Measurements from ENCODE around the gene TMC3. TPM values are rescaled to one million over a fixed set of nuclear protein-coding genes. Genes with fewer than 3 reads are reported as not detected.

Gene TMC3
- total RNA-seq, 1 experiment from 2014 or later = 0.06 TPM

DNA sequence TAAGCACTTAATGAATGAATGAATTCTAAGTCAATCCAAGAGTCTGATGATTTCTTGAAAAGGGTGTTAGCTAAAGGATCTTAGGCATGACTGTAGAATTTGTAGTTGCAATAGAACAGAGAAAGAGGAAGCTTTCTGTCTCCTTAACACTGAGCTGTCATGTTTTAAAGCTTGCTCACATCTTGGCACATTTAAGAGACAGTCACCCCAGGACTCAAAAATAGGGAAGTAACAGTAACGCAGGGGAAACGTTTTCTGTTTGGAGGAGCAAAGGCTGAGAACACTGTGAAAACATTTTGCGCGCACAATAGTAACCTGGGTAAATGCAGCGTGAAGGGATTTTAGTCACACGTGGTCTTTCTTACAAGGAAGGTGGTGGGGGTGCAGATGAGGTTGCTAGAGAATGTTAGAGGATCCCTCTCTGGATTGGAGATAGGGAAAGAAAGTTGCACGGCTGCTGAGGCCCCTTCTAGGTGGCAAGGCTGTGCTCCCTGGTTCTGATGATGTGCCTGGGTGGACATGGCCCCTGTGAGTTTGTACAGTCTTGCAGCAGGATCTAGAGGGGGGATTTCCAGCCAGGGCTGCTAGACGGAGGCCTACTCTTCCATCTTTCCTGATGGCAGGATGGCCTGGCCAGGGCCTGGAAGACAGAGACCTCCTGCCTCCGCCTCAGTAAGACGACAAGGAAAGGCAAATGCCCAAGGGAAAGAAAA is 62.1 kb downstream of the TMC3 start:
- DNase-seq = no peak

DNA sequence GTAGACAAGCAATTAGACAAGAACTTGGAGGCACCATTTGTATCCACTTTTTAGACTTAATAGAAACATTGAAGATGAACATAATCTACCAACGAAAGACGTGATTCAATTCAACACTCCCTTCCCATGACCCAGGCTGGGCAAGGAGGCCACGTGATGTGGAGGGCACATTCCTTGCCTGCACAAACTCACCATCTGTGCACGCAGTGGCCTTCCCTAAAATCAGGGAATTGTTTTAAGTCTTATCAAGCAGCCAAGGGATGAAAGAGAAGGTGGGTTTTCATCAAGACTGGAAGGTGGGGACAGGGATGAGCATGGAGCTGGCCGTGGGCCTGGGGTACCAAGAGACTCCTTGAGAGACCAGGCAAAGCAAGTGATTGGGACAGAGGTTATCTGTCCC is 63.5 kb downstream of the TMC3 start:
- Histone ChIP-seq H3K27ac (no peak overlapping the region), H3K9me3 (replicated peaks) (no peaks in the 10 kb centered on the region), H3K36me3 (no peaks in the 10 kb centered on the region; the same call in 1 of the 2 replicates), H3K27me3 (no peaks in the 10 kb centered on the region), H3K4me1 (no peaks in the 10 kb centered on the region), H3K4me3 (no peak overlapping the region)
- DNase-seq = no peak

More for the DNA sequence above, 62.1 kb downstream of the TMC3 start:
- Histone ChIP-seq H3K9me3 (replicated peaks) (no peaks in the 10 kb centered on the region), H3K4me3 (no peak overlapping the region), H3K36me3 (no peaks in the 10 kb centered on the region; the same call in 1 of the 2 replicates), H3K4me1 (no peaks in the 10 kb centered on the region), H3K27me3 (no peaks in the 10 kb centered on the region), H3K27ac (no peak overlapping the region)

GRCh38 chr15:81309647-81310450 is 64.2 kb downstream of the TMC3 start:
- no peak overlapping the region for H3K4me3 ChIP-seq
- no peaks in the 10 kb centered on the region for H3K27me3 ChIP-seq
- H3K27ac ChIP-seq = no peak overlapping the region
- no peaks in the 10 kb centered on the region for H3K4me1 ChIP-seq
- H3K9me3 ChIP-seq (replicated peaks) = no peaks in the 10 kb centered on the region
- no peak for DNase-seq
- H3K36me3 ChIP-seq = no peaks in the 10 kb centered on the region; the same call in 1 of the 2 replicates

- Histone ChIP-seq H3K4me3 (no peak overlapping the region), H3K9me3 (replicated peaks) (no peaks in the 10 kb centered on the region), H3K4me1 (no peaks in the 10 kb centered on the region), H3K27me3 (no peaks in the 10 kb centered on the region), H3K36me3 (no peaks in the 10 kb centered on the region; the same call in 1 of the 2 replicates), H3K27ac (no peak overlapping the region)
- no peak for DNase-seq
Observed at GRCh38 chr15:81308260-81308659, 65.8 kb downstream of the TMC3 start.

- Histone ChIP-seq H3K27me3 (no peaks in the 10 kb centered on the region), H3K27ac (no peak overlapping the region), H3K4me1 (no peaks in the 10 kb centered on the region), H3K9me3 (replicated peaks) (no peaks in the 10 kb centered on the region), H3K4me3 (no peak overlapping the region), H3K36me3 (no peaks in the 10 kb centered on the region)
- no peak for DNase-seq
Observed at GRCh38 chr15:81304226-81304625, 69.8 kb downstream of the TMC3 start.

DNA sequence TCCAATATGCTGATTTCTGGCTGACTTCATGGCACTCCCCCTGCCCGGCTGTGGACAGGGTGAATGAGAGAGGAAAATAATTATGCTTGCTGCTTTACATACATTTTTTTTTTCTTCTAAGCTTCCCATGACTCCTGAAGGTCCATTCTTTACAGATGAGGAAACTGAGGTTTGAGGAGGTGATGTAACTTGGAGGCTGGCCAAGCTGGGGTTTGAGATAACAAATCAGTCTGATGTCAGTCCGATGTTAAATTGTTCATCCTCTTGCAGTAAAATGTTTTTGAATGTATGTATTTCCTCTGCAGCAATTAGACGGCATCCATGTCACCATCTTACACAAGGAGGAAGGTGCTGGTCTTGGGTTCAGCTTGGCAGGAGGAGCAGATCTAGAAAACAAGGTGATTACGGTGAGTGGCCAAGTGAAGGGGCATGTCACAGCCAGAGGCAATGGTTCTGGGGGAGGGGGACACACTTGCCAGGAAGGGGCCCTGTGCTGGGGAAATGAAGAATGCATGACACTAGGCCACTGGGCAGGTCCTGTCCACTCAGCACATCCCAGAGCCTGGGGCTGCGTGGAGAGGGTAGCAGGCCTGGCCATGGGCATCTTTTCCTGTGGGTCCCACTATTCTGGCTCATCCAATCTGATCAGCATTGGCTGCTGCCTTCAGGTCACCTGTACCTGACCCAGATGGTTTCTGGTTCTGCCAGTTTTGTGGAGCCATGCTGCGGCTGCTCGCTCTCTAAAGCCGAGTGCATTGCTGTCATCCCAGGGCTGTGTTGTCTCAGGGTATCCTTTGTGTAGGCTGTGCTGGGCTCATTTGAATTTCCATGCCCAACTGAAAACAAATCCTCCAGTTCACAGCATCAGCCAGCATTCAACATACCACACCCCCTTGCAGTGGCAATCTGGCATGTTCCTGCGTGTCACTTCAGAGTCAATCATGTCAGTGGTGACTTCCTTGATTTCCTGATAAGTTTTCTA is 70.5 kb downstream of the TMC3 start:
- Histone ChIP-seq H3K4me1 (no peaks in the 10 kb centered on the region), H3K27ac (no peak overlapping the region), H3K4me3 (no peak overlapping the region), H3K36me3 (no peaks in the 10 kb centered on the region), H3K9me3 (replicated peaks) (no peaks in the 10 kb centered on the region), H3K27me3 (no peaks in the 10 kb centered on the region)
- no peak for DNase-seq

GRCh38 chr15:81302701-81303109 is 71.3 kb downstream of the TMC3 start:
- no peak for DNase-seq
- Histone ChIP-seq H3K9me3 (replicated peaks) (no peaks in the 10 kb centered on the region), H3K27ac (no peak overlapping the region), H3K27me3 (no peaks in the 10 kb centered on the region), H3K36me3 (no peaks in the 10 kb centered on the region), H3K4me3 (no peak overlapping the region), H3K4me1 (no peaks in the 10 kb centered on the region)

DNA sequence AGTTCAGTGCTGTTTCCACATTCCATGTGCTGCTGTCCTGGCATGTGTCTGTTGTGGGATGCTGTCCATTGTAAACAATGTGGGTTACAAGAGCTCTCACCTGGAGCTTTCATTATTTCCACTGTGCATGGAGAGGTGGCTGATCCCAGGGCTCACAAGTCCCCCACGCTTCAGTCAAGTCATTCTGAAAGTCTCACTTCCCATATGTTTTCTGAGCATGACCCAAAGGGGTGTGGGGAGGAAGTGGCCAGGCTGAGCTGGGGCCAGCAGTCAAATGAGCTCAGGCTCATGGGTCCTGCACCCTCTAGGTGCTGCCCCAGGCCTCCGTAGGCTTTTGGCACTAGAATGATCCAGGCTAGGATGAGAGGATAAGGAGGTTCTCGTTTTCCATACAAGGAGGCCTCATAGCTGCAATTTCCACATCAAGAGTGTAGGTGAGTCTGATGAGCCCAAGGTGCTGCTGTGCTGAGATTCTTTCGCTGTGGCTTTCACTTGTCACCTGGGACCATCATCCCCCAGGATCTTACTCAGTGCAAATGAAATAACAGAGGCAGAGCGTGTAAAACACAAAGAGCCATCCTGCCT is 72.1 kb downstream of the TMC3 start:
- Histone ChIP-seq H3K4me1 (no peaks in the 10 kb centered on the region), H3K4me3 (no peak overlapping the region), H3K27ac (no peak overlapping the region), H3K36me3 (no peaks in the 10 kb centered on the region), H3K9me3 (replicated peaks) (no peaks in the 10 kb centered on the region), H3K27me3 (no peaks in the 10 kb centered on the region)
- DNase-seq = no peak

DNA sequence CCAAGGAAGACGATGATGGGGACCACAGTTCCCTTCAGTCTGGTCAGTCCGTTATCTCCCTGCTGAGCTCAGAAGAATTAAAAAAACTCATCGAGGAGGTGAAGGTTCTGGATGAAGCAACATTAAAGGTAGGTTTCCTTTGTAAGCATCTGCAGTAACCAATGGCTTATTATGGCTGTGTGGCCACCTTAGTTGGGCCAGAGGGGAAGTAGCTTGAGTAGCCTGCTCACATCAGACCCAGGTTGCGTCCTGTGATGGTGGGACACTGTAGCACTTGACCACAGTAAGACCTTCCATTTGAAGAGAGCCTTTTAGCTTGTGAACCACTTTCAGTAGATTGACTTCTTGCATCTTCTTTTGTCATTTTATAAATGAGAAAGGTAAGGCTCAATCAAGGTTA is 72.6 kb downstream of the TMC3 start:
- no peaks in the 10 kb centered on the region for H3K36me3 ChIP-seq
- H3K27me3 ChIP-seq = no peaks in the 10 kb centered on the region
- no peaks in the 10 kb centered on the region for H3K9me3 ChIP-seq (replicated peaks)
- H3K4me1 ChIP-seq = no peaks in the 10 kb centered on the region
- H3K4me3 ChIP-seq = no peak overlapping the region
- no peak overlapping the region for H3K27ac ChIP-seq
- no peak for DNase-seq

GRCh38 chr15:81299630-81300273 is 74.3 kb downstream of the TMC3 start:
- Histone ChIP-seq H3K27me3 (no peaks in the 10 kb centered on the region), H3K27ac (no peak overlapping the region), H3K36me3 (no peaks in the 10 kb centered on the region), H3K4me3 (no peak overlapping the region), H3K9me3 (replicated peaks) (no peaks in the 10 kb centered on the region), H3K4me1 (no peaks in the 10 kb centered on the region; the same call in 1 of the 2 replicates)
- no peak for DNase-seq

DNA sequence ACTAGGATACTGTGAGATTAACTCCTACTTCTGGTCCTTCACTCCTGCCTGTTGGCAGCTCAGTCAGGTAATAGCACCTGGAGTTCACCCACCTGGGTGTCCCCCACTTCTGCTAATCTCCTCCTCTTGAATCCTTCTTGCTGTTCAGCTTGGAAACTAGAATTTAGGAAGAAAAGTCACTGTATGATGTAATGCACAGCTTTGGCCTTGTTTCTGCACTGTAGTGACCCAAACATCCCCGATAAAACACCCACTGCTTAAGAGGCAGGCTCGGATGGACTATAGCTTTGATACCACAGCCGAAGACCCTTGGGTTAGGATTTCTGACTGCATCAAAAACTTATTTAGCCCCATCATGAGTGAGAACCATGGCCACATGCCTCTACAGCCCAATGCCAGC is 74.9 kb downstream of the TMC3 start:
- no peak for DNase-seq
- Histone ChIP-seq H3K27ac (no peak overlapping the region), H3K36me3 (no peaks in the 10 kb centered on the region), H3K27me3 (no peaks in the 10 kb centered on the region), H3K4me3 (no peak overlapping the region), H3K4me1 (peaks cover 3% of the 10 kb centered on the region; the same call in 1 of the 2 replicates), H3K9me3 (replicated peaks) (no peaks in the 10 kb centered on the region)

DNA sequence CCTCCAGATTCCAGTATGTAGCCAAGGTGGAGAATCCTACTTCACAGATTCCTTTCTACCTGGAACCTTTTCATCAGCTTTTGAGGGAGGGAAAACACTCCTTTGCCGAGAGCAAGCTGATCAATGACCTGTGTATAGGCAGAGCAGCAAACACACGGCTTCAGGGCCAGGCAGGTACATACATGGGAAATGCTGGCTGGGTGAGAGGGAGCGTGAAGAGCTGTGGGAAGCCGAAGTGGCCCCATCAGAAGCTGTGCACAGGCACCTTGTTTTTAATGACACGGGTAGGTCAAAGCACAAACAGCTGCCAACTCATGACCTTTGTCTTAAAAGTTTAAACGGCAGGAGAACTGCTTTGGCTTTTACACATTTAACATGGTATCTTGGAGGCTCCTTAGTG is 75.4 kb downstream of the TMC3 start:
- Histone ChIP-seq H3K27ac (no peak overlapping the region), H3K9me3 (replicated peaks) (no peaks in the 10 kb centered on the region), H3K27me3 (no peaks in the 10 kb centered on the region), H3K4me3 (no peak overlapping the region), H3K4me1 (peaks cover 3% of the 10 kb centered on the region; the same call in 1 of the 2 replicates), H3K36me3 (no peaks in the 10 kb centered on the region)
- DNase-seq = no peak

DNA sequence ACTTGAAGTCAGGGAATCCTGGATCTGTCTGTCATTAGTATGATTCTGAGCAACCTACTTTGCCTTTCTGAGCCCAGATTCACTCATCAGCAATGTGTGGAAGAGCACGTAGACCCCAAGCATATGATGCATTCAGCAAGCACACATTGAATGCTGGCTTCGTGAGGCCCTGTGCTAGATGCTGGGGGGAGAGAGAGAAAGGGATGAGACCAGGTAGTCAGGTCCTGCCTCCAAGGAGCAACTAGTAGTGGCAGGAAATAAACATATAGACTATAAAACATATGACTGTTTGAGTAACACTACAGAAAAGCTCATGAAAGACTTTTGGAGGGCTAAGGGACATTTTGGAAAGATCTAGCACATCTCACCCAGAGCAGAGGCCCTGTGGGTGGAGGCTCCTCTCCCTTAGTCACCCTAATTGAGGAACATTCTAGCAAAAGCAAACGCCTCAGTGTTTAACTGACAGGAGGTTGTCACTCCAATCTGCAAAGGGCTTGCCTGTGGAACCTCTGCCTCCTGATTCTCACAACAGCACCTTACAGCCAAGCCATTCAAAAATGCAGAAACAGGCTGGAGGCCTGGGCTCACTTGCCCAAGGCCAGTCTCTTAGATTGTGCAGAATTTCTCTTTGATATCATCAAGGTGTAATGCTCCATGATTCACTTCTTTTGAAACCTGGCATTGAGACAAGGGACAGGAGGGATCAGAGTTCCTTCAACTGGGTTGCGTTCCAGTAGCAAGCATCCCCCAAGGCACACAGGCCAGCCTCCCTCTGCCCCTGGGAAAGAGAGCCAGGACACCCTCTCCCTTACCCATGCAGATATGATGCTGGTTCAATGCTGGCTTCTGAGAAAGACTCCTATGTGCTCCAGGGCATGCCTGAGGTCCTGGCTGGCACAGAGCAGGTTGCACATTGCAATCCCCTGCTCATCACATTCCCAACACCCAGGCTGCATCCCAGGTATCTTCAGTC is 76.1 kb downstream of the TMC3 start:
- Histone ChIP-seq H3K27ac (no peak overlapping the region), H3K9me3 (replicated peaks) (no peaks in the 10 kb centered on the region), H3K27me3 (peaks cover 5% of the 10 kb centered on the region; the same call in 1 of the 2 replicates), H3K4me1 (peaks cover 3% of the 10 kb centered on the region; the same call in 1 of the 2 replicates), H3K4me3 (no peak overlapping the region), H3K36me3 (no peaks in the 10 kb centered on the region)
- no peak for DNase-seq

All from SJCRH30 (cell line).